ENCODE data around the gene MIPOL1. TPM values are rescaled to one million over a fixed set of nuclear protein-coding genes. Genes with fewer than 3 reads are reported as not detected.

The MIPOL1 gene
- total and polyA plus RNA-seq, 9 of the 15 experiments (the other 6 are each of a cell fraction or from before 2014, with no cell fraction given) = 6.7 to 21.9 (median 12.4) TPM

DNA sequence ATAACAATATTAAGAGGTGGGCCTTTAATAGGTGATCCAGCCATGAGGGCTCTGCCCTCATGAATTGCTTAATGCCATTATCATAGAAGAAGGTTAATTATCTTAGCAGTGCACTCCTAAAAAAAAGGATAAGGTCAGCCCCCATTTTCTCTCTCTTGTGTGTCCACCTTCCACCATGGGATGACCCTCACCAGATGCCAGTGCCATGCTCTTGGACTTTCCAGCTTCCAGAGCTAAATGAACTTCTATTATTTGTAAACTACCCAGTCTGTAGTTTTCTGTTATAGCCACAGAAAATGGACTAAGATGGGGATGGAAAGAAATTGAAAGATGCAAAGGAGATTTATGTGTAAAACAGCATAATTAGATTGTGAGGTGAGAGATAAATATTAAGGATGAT is 271.9 kb downstream of the MIPOL1 start:
- H3K27me3 ChIP-seq (ENCODE audit: control insufficient read depth in 2 of 2, insufficient read depth in 2 of 2, low read length in 2 of 2) = no peaks in the 10 kb centered on the region
- in situ Hi-C loops (cut with MboI) = no loop called here
- ATAC-seq = no peak
- no peak for DNase-seq (ENCODE audit: extremely low read depth in 1 of 4, low spot score in 3 of 4)
- H3K4me3 ChIP-seq = no peak overlapping the region
- H2AFZ ChIP-seq (ENCODE audit: low read depth, low read length) = no peak overlapping the region
- H3K9me3 ChIP-seq (replicated peaks; ENCODE audit: control insufficient read depth, insufficient read depth, low read depth, low read length) = no peaks in the 10 kb centered on the region
- H4K20me1 ChIP-seq (replicated peaks; ENCODE audit: control insufficient read depth, insufficient read depth, low read length) = no peaks in the 10 kb centered on the region
- no peak overlapping the region for H3K9ac ChIP-seq (ENCODE audit: insufficient read depth in 1 of 2, low read depth in 2 of 2, low read length in 2 of 2)
- no peaks in the 10 kb centered on the region for H3K36me3 ChIP-seq (ENCODE audit: control insufficient read depth, insufficient read depth, low read length)
- H3K4me2 ChIP-seq (ENCODE audit: insufficient read depth, low read length) = no peak overlapping the region
- BruUV-seq (replicated peaks) = no TSS peak
- H3K79me2 ChIP-seq (ENCODE audit: control insufficient read depth, insufficient read depth, low read length) = no peaks in the 10 kb centered on the region
- no peak overlapping the region for H3K27ac ChIP-seq (ENCODE audit: extremely low read depth, low read depth, low read length)
- ChIA-PET POLR2A (no interaction called here), CTCF (ENCODE audit: low intra/inter-chr PET ratio) (no interaction called here)
- no peak for FAIRE-seq
- intact Hi-C loops (cut with micrococcal nuclease) = no loop called here
- no peaks in the 10 kb centered on the region for H3K9me1 ChIP-seq (ENCODE audit: control insufficient read depth, insufficient read depth, low read length)
- no peaks in the 10 kb centered on the region for H3K4me1 ChIP-seq (replicated peaks in 1 of 2; ENCODE audit: control insufficient read depth in 2 of 2, insufficient read depth in 2 of 2, low read length in 2 of 2)
- TF ChIP-seq, protein P1, sequence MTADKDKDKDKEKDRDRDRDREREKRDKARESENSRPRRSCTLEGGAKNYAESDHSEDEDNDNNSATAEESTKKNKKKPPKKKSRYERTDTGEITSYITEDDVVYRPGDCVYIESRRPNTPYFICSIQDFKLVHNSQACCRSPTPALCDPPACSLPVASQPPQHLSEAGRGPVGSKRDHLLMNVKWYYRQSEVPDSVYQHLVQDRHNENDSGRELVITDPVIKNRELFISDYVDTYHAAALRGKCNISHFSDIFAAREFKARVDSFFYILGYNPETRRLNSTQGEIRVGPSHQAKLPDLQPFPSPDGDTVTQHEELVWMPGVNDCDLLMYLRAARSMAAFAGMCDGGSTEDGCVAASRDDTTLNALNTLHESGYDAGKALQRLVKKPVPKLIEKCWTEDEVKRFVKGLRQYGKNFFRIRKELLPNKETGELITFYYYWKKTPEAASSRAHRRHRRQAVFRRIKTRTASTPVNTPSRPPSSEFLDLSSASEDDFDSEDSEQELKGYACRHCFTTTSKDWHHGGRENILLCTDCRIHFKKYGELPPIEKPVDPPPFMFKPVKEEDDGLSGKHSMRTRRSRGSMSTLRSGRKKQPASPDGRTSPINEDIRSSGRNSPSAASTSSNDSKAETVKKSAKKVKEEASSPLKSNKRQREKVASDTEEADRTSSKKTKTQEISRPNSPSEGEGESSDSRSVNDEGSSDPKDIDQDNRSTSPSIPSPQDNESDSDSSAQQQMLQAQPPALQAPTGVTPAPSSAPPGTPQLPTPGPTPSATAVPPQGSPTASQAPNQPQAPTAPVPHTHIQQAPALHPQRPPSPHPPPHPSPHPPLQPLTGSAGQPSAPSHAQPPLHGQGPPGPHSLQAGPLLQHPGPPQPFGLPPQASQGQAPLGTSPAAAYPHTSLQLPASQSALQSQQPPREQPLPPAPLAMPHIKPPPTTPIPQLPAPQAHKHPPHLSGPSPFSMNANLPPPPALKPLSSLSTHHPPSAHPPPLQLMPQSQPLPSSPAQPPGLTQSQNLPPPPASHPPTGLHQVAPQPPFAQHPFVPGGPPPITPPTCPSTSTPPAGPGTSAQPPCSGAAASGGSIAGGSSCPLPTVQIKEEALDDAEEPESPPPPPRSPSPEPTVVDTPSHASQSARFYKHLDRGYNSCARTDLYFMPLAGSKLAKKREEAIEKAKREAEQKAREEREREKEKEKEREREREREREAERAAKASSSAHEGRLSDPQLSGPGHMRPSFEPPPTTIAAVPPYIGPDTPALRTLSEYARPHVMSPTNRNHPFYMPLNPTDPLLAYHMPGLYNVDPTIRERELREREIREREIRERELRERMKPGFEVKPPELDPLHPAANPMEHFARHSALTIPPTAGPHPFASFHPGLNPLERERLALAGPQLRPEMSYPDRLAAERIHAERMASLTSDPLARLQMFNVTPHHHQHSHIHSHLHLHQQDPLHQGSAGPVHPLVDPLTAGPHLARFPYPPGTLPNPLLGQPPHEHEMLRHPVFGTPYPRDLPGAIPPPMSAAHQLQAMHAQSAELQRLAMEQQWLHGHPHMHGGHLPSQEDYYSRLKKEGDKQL (CRISPR knock-in tag; IDR thresholded peaks at IDR 0.05; ENCODE audit: borderline replicate concordance) = no peak
- TF ChIP-seq CREBBP (IDR thresholded peaks at IDR 0.05; ENCODE audit: low read depth, low read length) = no peak
- TF ChIP-seq ZNF197 (CRISPR knock-in tag; IDR thresholded peaks at IDR 0.05; ENCODE audit: low read depth) = no peak
- TF ChIP-seq TEAD2 (tag; IDR thresholded peaks at IDR 0.05) = no peak
- TF ChIP-seq ZNF184 (CRISPR knock-in tag; IDR thresholded peaks at IDR 0.05) = no peak
- TF ChIP-seq, protein P2, sequence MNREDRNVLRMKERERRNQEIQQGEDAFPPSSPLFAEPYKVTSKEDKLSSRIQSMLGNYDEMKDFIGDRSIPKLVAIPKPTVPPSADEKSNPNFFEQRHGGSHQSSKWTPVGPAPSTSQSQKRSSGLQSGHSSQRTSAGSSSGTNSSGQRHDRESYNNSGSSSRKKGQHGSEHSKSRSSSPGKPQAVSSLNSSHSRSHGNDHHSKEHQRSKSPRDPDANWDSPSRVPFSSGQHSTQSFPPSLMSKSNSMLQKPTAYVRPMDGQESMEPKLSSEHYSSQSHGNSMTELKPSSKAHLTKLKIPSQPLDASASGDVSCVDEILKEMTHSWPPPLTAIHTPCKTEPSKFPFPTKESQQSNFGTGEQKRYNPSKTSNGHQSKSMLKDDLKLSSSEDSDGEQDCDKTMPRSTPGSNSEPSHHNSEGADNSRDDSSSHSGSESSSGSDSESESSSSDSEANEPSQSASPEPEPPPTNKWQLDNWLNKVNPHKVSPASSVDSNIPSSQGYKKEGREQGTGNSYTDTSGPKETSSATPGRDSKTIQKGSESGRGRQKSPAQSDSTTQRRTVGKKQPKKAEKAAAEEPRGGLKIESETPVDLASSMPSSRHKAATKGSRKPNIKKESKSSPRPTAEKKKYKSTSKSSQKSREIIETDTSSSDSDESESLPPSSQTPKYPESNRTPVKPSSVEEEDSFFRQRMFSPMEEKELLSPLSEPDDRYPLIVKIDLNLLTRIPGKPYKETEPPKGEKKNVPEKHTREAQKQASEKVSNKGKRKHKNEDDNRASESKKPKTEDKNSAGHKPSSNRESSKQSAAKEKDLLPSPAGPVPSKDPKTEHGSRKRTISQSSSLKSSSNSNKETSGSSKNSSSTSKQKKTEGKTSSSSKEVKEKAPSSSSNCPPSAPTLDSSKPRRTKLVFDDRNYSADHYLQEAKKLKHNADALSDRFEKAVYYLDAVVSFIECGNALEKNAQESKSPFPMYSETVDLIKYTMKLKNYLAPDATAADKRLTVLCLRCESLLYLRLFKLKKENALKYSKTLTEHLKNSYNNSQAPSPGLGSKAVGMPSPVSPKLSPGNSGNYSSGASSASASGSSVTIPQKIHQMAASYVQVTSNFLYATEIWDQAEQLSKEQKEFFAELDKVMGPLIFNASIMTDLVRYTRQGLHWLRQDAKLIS (CRISPR knock-in tag; IDR thresholded peaks at IDR 0.05) = no peak
- TF ChIP-seq NCOA4 (IDR thresholded peaks at IDR 0.05; ENCODE audit: partially characterized antibody) = no peak
- no peak for TF ChIP-seq JUND (IDR thresholded peaks at IDR 0.05; ENCODE audit: borderline replicate concordance, low read depth, low read length)
- no peak for TF ChIP-seq JUND (tag; IDR thresholded peaks at IDR 0.05; ENCODE audit: borderline replicate concordance, low read depth, low read length)
- no peak for TF ChIP-seq MAFF (IDR thresholded peaks at IDR 0.05; ENCODE audit: low read length)
- no peak for TF ChIP-seq CCNT2 (IDR thresholded peaks at IDR 0.05; ENCODE audit: borderline replicate concordance, extremely low read depth, insufficient read length, low read depth, low read length)
- no peak for TF ChIP-seq C11orf30 (IDR thresholded peaks at IDR 0.05; ENCODE audit: low read depth)
- no peak for TF ChIP-seq FUS (optimal IDR thresholded peaks at IDR 0.05; ENCODE audit: low read depth, low read length)
- TF ChIP-seq ZKSCAN3 (CRISPR knock-in tag; IDR thresholded peaks at IDR 0.05) = no peak
- no peak for TF ChIP-seq ZNF212 (CRISPR knock-in tag; IDR thresholded peaks at IDR 0.05)
- TF ChIP-seq BRCA1 (IDR thresholded peaks at IDR 0.05) = no peak
- TF ChIP-seq BRCA1 (CRISPR knock-in tag; IDR thresholded peaks at IDR 0.05) = no peak

Measured in K562 (cell line).